K562 (cell line): ENCODE measurements around the gene RUNX3.

ENCODE experiments used
- AFF4 ChIP-seq: sonication (generic); formaldehyde crosslinking; IDR thresholded peaks from 2 replicates; pipeline ENCODE4 v1.8.0; 2023; ENCODE audit warnings: mild to moderate bottlenecking, missing genetic modification reagents
- ATF4 ChIP-seq: fragments of 450-650 bp; formaldehyde crosslinking; IDR thresholded peaks from 2 replicates; pipeline ENCODE4 v1.4.0; 2022; ENCODE audit warnings: mild to moderate bottlenecking, moderate library complexity
- CBFB ChIP-seq: sonication (generic); formaldehyde crosslinking; IDR thresholded peaks from 2 replicates; pipeline ENCODE4 v1.4.0; 2020; ENCODE audit warnings: mild to moderate bottlenecking, missing genetic modification reagents
- CHD4 ChIP-seq: fragments of 200-600 bp; sonication (generic); IDR thresholded peaks from 3 replicates; pipeline ENCODE4 v1.6.1; 2012; ENCODE audit warnings: low read depth, mild to moderate bottlenecking, mixed read lengths, low read length, inconsistent platforms; ENCODE audit not compliant: insufficient read depth, insufficient replicate concordance, poor library complexity, severe bottlenecking
- EHMT2 ChIP-seq: fragments of 450-650 bp; IDR thresholded peaks from 2 replicates; pipeline ENCODE4 v1.6.1; 2018; ENCODE audit warnings: antibody characterized with exemption
- FOXP1 ChIP-seq: sonication (generic); formaldehyde crosslinking; IDR thresholded peaks from 2 replicates; pipeline ENCODE4 v1.8.0; 2022; ENCODE audit warnings: mild to moderate bottlenecking, missing genetic modification reagents
- HDGF ChIP-seq: fragments of 450-650 bp; IDR thresholded peaks from 2 replicates; pipeline ENCODE4 v1.6.1; 2016
- NFIC ChIP-seq: fragments of 450-650 bp; IDR thresholded peaks from 2 replicates; pipeline ENCODE4 v1.6.1; 2017; ENCODE audit warnings: mild to moderate bottlenecking, inconsistent platforms
- POLR2AphosphoS5 ChIP-seq: IDR thresholded peaks from 2 replicates; pipeline ENCODE4 v1.6.1; 2011; ENCODE audit warnings: mild to moderate bottlenecking, low read depth, low read length, moderate library complexity; ENCODE audit not compliant: control insufficient read depth, insufficient read depth
- SP2 ChIP-seq: IDR thresholded peaks from 2 replicates; pipeline ENCODE4 v1.6.1; 2011; ENCODE audit warnings: mild to moderate bottlenecking, low read depth, low read length, moderate library complexity; ENCODE audit not compliant: poor library complexity, severe bottlenecking; ENCODE audit errors: extremely low read depth
- SRSF9 ChIP-seq: fragments of 200-400 bp; formaldehyde crosslinking; IDR thresholded peaks from 2 replicates; pipeline ENCODE4 v1.6.1; 2017; ENCODE audit warnings: low read depth, low read length, borderline replicate concordance
- TGIF2 ChIP-seq: sonication (generic); formaldehyde crosslinking; IDR thresholded peaks from 2 replicates; pipeline ENCODE4 v1.8.1; 2022; ENCODE audit warnings: mild to moderate bottlenecking, missing genetic modification reagents, moderate library complexity
- ZBTB43 ChIP-seq: sonication (generic); formaldehyde crosslinking; IDR thresholded peaks from 2 replicates; pipeline ENCODE4 v1.8.0; 2023; ENCODE audit warnings: mild to moderate bottlenecking, missing genetic modification reagents
- ZFP30 ChIP-seq: fragments of 250-450 bp; sonication (Bioruptor Pico); IDR thresholded peaks from 2 replicates; pipeline ENCODE4 v1.8.0; 2022; ENCODE audit warnings: moderate library complexity, mild to moderate bottlenecking, inconsistent platforms, borderline replicate concordance

GRCh38 chr1:24949331-24949881, 19.3 kb upstream of the RUNX3 start:
- TF ChIP-seq POLR2AphosphoS5 (no peak), ATF4 (CRISPR knock-in tag) (no peak), NFIC (no peak), EHMT2 (no peak), AFF4 (CRISPR knock-in tag) (no peak), CHD4 (no peak), HDGF (no peak), ZBTB43 (CRISPR knock-in tag) (no peak), TGIF2 (CRISPR knock-in tag) (no peak), SRSF9 (no peak), SP2 (no peak), CBFB (CRISPR knock-in tag) (no peak), ZFP30 (CRISPR knock-in tag) (no peak), FOXP1 (no peak)
